Hepatocyte (in vitro differentiated cells): ENCODE measurements around the gene LRP1B. TPM values are rescaled to one million over a fixed set of nuclear protein-coding genes. Genes with fewer than 3 reads are reported as not detected.

Source experiments
- DNase-seq: peaks from one replicate; pipeline ENCODE4 v3.0.0-alpha.2; 2016; ENCODE audit warnings: low spot score
- H2AFZ ChIP-seq: fragments of 200-600 bp; sonication (generic); 2 replicates; pipeline ENCODE4 v1.6.0; 2016; ENCODE audit warnings: antibody characterized with exemption, mild to moderate bottlenecking
- H3K27ac ChIP-seq: fragments of 200-600 bp; sonication (generic); 2 replicates; pipeline ENCODE4 v1.5.1; 2016; ENCODE audit warnings: mild to moderate bottlenecking
- H3K27me3 ChIP-seq: fragments of 200-600 bp; sonication (generic); 2 replicates; pipeline ENCODE4 v1.6.1; 2016
- H3K36me3 ChIP-seq: fragments of 200-600 bp; sonication (generic); replicated peaks from 2 replicates; pipeline ENCODE4 v1.5.1; 2016; ENCODE audit warnings: low read depth; ENCODE audit not compliant: insufficient read depth
- H3K4me1 ChIP-seq: fragments of 200-600 bp; sonication (generic); 2 replicates; pipeline ENCODE4 v1.5.1; 2016; ENCODE audit warnings: mild to moderate bottlenecking, moderate library complexity; ENCODE audit not compliant: insufficient read depth
- H3K4me2 ChIP-seq: fragments of 200-600 bp; sonication (generic); 2 replicates; pipeline ENCODE4 v1.6.0; 2016
- H3K4me3 ChIP-seq: fragments of 200-600 bp; sonication (generic); 2 replicates; pipeline ENCODE4 v1.5.1; 2016; ENCODE audit warnings: mild to moderate bottlenecking
- H3K79me2 ChIP-seq: fragments of 200-600 bp; sonication (generic); 2 replicates; pipeline ENCODE4 v1.6.0; 2017; ENCODE audit warnings: mild to moderate bottlenecking
- H3K9me2 ChIP-seq: fragments of 200-600 bp; sonication (generic); replicated peaks from 2 replicates; pipeline ENCODE4 v1.6.0; 2017; ENCODE audit warnings: mild to moderate bottlenecking; ENCODE audit not compliant: insufficient read depth
- H3K9me3 ChIP-seq: fragments of 200-600 bp; sonication (generic); 2 replicates; pipeline ENCODE4 v1.5.1; 2016; ENCODE audit warnings: low read depth, mild to moderate bottlenecking
- H4K20me1 ChIP-seq: fragments of 200-600 bp; sonication (generic); 2 replicates; pipeline ENCODE4 v1.6.0; 2016; ENCODE audit warnings: mild to moderate bottlenecking; ENCODE audit not compliant: insufficient read depth, poor library complexity, severe bottlenecking
- EZH2 ChIP-seq: fragments of 200-600 bp; sonication (generic); IDR thresholded peaks from 2 replicates; pipeline ENCODE4 v1.6.1; 2016; ENCODE audit warnings: antibody characterized with exemption, mild to moderate bottlenecking, borderline replicate concordance
- EZH2phosphoT487 ChIP-seq: fragments of 200-600 bp; sonication (generic); IDR thresholded peaks from one replicate; pipeline ENCODE4 v1.6.1; 2018; ENCODE audit warnings: antibody characterized with exemption, mild to moderate bottlenecking, low read depth, moderate library complexity; ENCODE audit not compliant: unreplicated experiment, severe bottlenecking
- WGBS: methylation state at CpG from one replicate; pipeline ENCODE4 v1.1.6; 2016; ENCODE audit warnings: low lambda C conversion rate; ENCODE audit errors: missing lambda C conversion rate; 5-methylcytosine and 5-hydroxymethylcytosine counted together
- polyA plus RNA-seq: library from polyadenylated mRNA; unstranded; fragments of >200 nt; fragmentation: Nextera tagmentation; extraction: Ambion mirVana; gene quantifications from 2 replicates; pipeline ENCODE4 v1.2.1, GENCODE V29; 2016
- total RNA-seq: library from RNA; depleted of rRNA; stranded (reverse); fragments of >200 nt; gene quantifications from 2 replicates; pipeline ENCODE4 v1.2.3, GENCODE V29; 2014
- TF ChIP-seq, protein P1 (sequence below): fragments of 200-600 bp; sonication (generic); IDR thresholded peaks from 2 replicates; pipeline ENCODE4 v1.5.1; 2016; ENCODE audit warnings: antibody characterized with exemption, mild to moderate bottlenecking; ENCODE audit not compliant: poor library complexity

LRP1B gene
- total and polyA plus RNA-seq, 2 experiments from 2014 or later, result 0.65 to 2.0 TPM

DNA sequence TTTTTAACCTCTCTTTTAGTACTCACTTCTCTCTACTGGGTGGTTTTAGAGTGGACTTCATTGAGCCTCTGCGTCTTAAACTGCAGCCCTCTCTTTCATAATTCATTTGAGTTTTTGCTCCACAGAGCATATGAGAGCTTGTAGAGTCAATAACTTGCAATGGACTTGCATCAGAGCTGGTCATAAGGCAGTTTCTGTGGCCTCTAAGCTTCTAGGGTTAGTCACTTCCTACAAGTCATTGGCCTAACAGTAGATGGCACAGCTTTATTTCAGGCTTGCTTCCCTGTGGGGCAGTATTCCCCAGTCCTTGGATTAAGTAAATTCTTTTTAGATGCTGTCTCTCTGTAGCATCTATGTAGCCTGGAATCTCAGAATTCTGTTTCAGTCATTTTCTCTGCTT is 1435.7 kb downstream of the LRP1B start:
- Histone ChIP-seq H3K9me2 (no peaks in the 10 kb centered on the region), H3K9me3 (no peaks in the 10 kb centered on the region), H3K79me2 (no peaks in the 10 kb centered on the region), H3K4me2 (no peak overlapping the region), H3K36me3 (no peaks in the 10 kb centered on the region), H3K4me3 (no peak overlapping the region), H3K27me3 (no peaks in the 10 kb centered on the region), H4K20me1 (no peaks in the 10 kb centered on the region), H2AFZ (no peak overlapping the region), H3K4me1 (no peaks in the 10 kb centered on the region), H3K27ac (no peak overlapping the region)
- 96% methylated on average over 1 of the region's 1 CpG for WGBS
- DNase-seq, result no peak
- TF ChIP-seq EZH2 (no peak), EZH2phosphoT487 (no peak)
- TF ChIP-seq, protein P1, sequence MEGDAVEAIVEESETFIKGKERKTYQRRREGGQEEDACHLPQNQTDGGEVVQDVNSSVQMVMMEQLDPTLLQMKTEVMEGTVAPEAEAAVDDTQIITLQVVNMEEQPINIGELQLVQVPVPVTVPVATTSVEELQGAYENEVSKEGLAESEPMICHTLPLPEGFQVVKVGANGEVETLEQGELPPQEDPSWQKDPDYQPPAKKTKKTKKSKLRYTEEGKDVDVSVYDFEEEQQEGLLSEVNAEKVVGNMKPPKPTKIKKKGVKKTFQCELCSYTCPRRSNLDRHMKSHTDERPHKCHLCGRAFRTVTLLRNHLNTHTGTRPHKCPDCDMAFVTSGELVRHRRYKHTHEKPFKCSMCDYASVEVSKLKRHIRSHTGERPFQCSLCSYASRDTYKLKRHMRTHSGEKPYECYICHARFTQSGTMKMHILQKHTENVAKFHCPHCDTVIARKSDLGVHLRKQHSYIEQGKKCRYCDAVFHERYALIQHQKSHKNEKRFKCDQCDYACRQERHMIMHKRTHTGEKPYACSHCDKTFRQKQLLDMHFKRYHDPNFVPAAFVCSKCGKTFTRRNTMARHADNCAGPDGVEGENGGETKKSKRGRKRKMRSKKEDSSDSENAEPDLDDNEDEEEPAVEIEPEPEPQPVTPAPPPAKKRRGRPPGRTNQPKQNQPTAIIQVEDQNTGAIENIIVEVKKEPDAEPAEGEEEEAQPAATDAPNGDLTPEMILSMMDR, result no peak

DNA sequence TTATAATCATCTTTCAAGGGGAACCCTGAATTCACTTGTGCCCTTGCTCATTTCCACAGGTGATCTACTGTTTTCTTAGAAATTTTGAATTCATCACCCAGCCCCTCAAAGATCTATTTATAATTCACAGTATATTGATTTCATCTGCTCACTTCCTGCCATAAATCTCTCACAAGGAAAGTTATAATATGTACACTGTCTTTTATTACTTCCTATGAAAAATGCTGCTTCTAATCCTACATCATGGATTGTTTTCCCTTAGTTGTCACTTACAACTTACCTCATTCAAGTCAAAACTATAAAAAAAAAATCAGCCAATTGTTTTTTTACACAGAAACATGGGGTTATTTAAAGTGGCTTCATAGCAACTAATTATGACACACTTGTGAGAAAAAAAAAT is 1443.0 kb downstream of the LRP1B start:
- H3K27me3 ChIP-seq, result no peaks in the 10 kb centered on the region
- H3K4me3 ChIP-seq, result no peak overlapping the region
- DNase-seq, result no peak
- no peaks in the 10 kb centered on the region for H3K9me3 ChIP-seq
- no peaks in the 10 kb centered on the region for H3K36me3 ChIP-seq
- H3K27ac ChIP-seq, result no peak overlapping the region
- no peaks in the 10 kb centered on the region for H3K4me1 ChIP-seq
- no peak overlapping the region for H3K4me2 ChIP-seq
- TF ChIP-seq EZH2 (no peak), EZH2phosphoT487 (no peak)
- TF ChIP-seq, protein P1, result no peak
- H2AFZ ChIP-seq, result no peak overlapping the region
- no peaks in the 10 kb centered on the region for H3K79me2 ChIP-seq
- no peaks in the 10 kb centered on the region for H3K9me2 ChIP-seq
- no peaks in the 10 kb centered on the region for H4K20me1 ChIP-seq

DNA sequence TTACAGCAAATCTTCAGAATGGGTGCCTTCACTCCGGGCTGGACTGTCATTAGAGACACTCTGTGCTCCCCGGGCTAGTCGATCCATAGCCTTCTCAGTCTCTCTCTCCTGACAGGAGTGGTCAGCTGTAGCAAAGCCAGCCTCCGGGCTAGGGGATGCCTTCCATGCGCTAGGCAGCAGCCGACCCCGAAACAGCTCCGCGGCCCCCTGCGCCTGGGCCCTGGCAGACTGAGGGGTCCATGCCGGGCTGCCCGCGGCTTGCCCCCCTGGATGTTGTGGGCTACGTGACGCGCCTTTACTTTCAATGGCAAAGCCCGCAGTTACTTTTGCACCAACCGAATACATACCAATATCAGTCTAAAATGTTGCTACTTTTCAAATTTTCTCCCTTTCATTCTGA is 1447.2 kb downstream of the LRP1B start:
- H3K27ac ChIP-seq, result no peak overlapping the region
- 92% methylated on average over 18 of the region's 18 CpGs for WGBS
- no peaks in the 10 kb centered on the region for H3K79me2 ChIP-seq
- no peaks in the 10 kb centered on the region for H3K9me2 ChIP-seq
- H3K27me3 ChIP-seq, result no peaks in the 10 kb centered on the region
- H3K36me3 ChIP-seq, result no peaks in the 10 kb centered on the region
- TF ChIP-seq EZH2 (no peak), EZH2phosphoT487 (no peak)
- TF ChIP-seq, protein P1, result no peak
- no peak overlapping the region for H3K4me2 ChIP-seq
- DNase-seq, result no peak
- no peak overlapping the region for H2AFZ ChIP-seq
- no peaks in the 10 kb centered on the region for H4K20me1 ChIP-seq
- H3K4me1 ChIP-seq, result no peaks in the 10 kb centered on the region
- no peaks in the 10 kb centered on the region for H3K9me3 ChIP-seq
- no peak overlapping the region for H3K4me3 ChIP-seq

DNA sequence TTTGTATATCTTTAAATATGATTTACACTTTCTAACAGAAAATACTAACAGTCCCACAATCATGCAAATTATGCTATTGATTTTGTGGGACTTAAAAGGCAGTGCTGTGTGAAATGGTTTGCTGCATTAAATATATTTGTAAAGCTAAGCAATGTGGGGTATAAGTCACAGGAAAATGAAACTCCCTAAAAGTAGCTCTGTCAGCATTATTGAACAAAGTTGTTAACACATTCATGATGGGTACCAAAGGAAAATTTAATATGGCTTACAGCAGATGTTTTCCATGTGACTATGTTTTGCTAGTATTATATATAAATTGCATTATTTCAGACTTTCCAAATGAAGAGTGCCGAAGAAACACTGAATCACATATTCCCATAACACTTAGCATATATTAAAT is 1450.0 kb downstream of the LRP1B start:
- H4K20me1 ChIP-seq, result no peaks in the 10 kb centered on the region
- no peaks in the 10 kb centered on the region for H3K79me2 ChIP-seq
- no peaks in the 10 kb centered on the region for H3K9me2 ChIP-seq
- H3K27ac ChIP-seq, result no peak overlapping the region
- H3K4me1 ChIP-seq, result no peaks in the 10 kb centered on the region
- TF ChIP-seq, protein P1, result no peak
- no peak for TF ChIP-seq EZH2
- TF ChIP-seq EZH2phosphoT487, result no peak
- H3K4me2 ChIP-seq, result no peak overlapping the region
- H3K9me3 ChIP-seq, result no peaks in the 10 kb centered on the region
- H3K27me3 ChIP-seq, result no peaks in the 10 kb centered on the region
- H3K4me3 ChIP-seq, result no peak overlapping the region
- 98% methylated on average over 1 of the region's 1 CpG for WGBS
- DNase-seq, result no peak
- no peak overlapping the region for H2AFZ ChIP-seq
- H3K36me3 ChIP-seq, result no peaks in the 10 kb centered on the region
